Thyroid gland (tissue), 4 donors: ENCODE results near the gene PGBD5. TPM values are rescaled to one million over a fixed set of nuclear protein-coding genes. Genes with fewer than 3 reads are reported as not detected.

Source experiments
- DNase-seq, 2 donors: peaks; one replicate each; pipeline ENCODE4 v3.0.0-alpha.2; 2019
- H3K27ac ChIP-seq, 3 donors: fragments of 200-600 bp; sonication (generic); 1 replicate in 2 of 3; 2 replicates in 1 of 3; pipeline ENCODE4 v1.5.1; 2016 to 2019; ENCODE audit warnings: mild to moderate bottlenecking in 1 of 3, moderate library complexity in 1 of 3
- H3K27me3 ChIP-seq: fragments of 200-600 bp; sonication (generic); one replicate; pipeline ENCODE4 v1.5.1; 2019
- H3K36me3 ChIP-seq, 2 donors: fragments of 200-600 bp; sonication (generic); one replicate each; pipeline ENCODE4 v1.5.1; 2016 to 2019
- H3K4me1 ChIP-seq, 2 donors: fragments of 200-600 bp; sonication (generic); one replicate each; pipeline ENCODE4 v1.5.1; 2017 to 2019
- H3K4me3 ChIP-seq, 3 donors: fragments of 200-600 bp; sonication (generic); replicated peaks in 1 of 3; 1 replicate in 2 of 3; 2 replicates in 1 of 3; pipeline ENCODE4 v1.5.1; 2016; ENCODE audit warnings: mild to moderate bottlenecking in 1 of 3
- H3K9me3 ChIP-seq: fragments of 200-600 bp; sonication (generic); one replicate; pipeline ENCODE4 v1.5.1; 2017
- POLR2A ChIP-seq, 2 donors: fragments of 450-650 bp; IDR thresholded peaks; one replicate each; pipeline ENCODE4 v1.6.1; 2017; ENCODE audit warnings: antibody characterized with exemption in 2 of 2, mild to moderate bottlenecking in 2 of 2, moderate library complexity in 1 of 2
- WGBS, 2 donors: methylation state at CpG; one replicate each; pipeline ENCODE4 v1.1.5; 2017; 5-methylcytosine and 5-hydroxymethylcytosine counted together
- intact Hi-C: fragments of 100-400 bp; cut with DNase I; formaldehyde crosslinking; loops from one replicate; pipeline ENCODE4 v1.15.1; 2023
- total RNA-seq, 4 donors: library from RNA; depleted of rRNA; stranded (reverse); fragments of >200 nt; gene quantifications; one replicate each; pipeline ENCODE4 v1.2.3, GENCODE V29; 2016
- TF ChIP-seq, protein P1 (sequence below), 6 experiments: fragments of 200-600 bp in 3 of 6; fragments of 450-650 bp in 3 of 6; sonication (generic) in 3 of 6; IDR thresholded peaks; one replicate each; pipeline ENCODE4 v1.5.1; 2016 to 2019; ENCODE audit warnings: antibody characterized with exemption in 6 of 6, mild to moderate bottlenecking in 2 of 6, inconsistent platforms in 1 of 6, moderate library complexity in 1 of 6

PGBD5 gene
- total RNA-seq, 4 donors from 2014 or later, result 2.7 to 14.9 (median 6.4) TPM

DNA sequence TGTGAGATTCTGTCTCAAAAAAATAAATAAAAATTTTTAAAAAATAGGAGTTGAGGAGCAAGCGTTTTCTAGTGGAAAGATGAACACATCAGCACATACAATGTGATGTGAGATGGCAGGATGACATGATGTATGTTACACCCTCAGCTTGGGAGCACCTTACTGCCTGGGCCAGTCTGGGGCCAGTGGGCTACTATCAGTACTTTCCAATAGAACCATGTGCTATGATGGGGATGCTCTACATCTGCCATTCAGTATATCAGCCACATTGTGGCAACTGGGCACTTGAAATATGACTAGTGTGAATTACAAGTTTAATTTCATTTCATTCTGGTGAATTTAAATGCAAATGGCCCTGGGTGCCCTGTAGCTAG, 156.0 kb downstream of the PGBD5 start:
- intact Hi-C loops, result no loop called here
- Histone ChIP-seq H3K4me3 (no peak overlapping the region), H3K9me3 (no peaks in the 10 kb centered on the region), H3K36me3 (peaks cover 0 to 10% of the 10 kb centered on the region in 2 donors), H3K27ac (peak overlapping the region in 2 of 3 donors; percentile 10 to 21), H3K4me1 (peaks cover 0 to 14% of the 10 kb centered on the region in 2 donors), H3K27me3 (no peaks in the 10 kb centered on the region)
- 91 to 97% methylated on average over 1 of the region's 1 CpG for WGBS, 2 donors
- TF ChIP-seq, protein P1, sequence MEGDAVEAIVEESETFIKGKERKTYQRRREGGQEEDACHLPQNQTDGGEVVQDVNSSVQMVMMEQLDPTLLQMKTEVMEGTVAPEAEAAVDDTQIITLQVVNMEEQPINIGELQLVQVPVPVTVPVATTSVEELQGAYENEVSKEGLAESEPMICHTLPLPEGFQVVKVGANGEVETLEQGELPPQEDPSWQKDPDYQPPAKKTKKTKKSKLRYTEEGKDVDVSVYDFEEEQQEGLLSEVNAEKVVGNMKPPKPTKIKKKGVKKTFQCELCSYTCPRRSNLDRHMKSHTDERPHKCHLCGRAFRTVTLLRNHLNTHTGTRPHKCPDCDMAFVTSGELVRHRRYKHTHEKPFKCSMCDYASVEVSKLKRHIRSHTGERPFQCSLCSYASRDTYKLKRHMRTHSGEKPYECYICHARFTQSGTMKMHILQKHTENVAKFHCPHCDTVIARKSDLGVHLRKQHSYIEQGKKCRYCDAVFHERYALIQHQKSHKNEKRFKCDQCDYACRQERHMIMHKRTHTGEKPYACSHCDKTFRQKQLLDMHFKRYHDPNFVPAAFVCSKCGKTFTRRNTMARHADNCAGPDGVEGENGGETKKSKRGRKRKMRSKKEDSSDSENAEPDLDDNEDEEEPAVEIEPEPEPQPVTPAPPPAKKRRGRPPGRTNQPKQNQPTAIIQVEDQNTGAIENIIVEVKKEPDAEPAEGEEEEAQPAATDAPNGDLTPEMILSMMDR (IDR thresholded peaks at IDR 0.05), result no peak
- no peak for TF ChIP-seq POLR2A (IDR thresholded peaks at IDR 0.05)
- no peak for DNase-seq

DNA sequence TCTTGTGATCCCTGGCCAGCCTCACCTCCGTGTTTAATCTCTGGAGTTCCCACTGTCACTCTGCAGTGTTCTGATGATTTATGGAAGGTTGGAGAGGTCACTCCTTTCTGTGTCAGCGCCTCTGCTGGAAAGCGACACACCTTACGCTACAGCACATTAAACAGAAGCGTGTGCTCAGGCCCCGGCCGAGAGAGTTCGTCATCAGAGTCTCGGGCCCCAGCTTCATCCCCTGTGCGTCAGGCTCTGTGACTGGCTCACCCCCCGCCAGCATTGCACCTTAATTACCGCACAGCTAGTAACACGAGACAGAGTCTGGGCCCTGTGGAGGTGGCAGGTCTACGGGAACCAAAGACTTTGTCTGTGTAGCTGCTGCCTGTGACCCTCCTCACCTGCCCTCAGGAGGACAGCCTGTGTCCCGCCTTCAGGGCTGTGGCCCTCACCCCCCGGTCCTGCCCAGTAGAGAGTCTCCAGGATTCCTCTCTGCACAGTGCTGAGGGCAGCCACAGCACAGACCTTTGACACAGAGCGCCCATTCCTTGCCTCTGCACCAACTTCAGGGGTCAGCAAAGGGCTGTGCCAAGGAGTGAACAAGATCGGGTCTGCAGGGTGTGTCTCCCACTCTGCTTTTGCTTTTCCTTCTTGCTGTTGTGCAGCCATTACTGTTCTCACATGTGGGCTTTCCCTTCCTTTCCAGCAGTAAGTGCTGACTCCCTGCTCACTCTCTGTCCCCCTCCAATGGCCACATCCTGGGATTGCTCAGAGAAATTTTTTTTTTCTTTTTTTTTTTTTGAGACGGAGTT, 157.6 kb downstream of the PGBD5 start:
- Histone ChIP-seq H3K4me1 (peaks cover 0 to 14% of the 10 kb centered on the region in 2 donors), H3K4me3 (no peak overlapping the region), H3K27ac (no peak overlapping the region), H3K36me3 (peaks cover 5 to 17% of the 10 kb centered on the region in 2 donors), H3K9me3 (no peaks in the 10 kb centered on the region), H3K27me3 (no peaks in the 10 kb centered on the region)
- WGBS, 2 donors, result 83% methylated on average over 13 to 18 of the region's 19 CpGs
- intact Hi-C loops, result no loop called here
- peak; percentile 44 to 45 for DNase-seq
- no peak for TF ChIP-seq POLR2A (IDR thresholded peaks at IDR 0.05)
- TF ChIP-seq, protein P1 (IDR thresholded peaks at IDR 0.05), result peak in 4 of 6 experiments; percentile 51 to 94 (median 69)

DNA sequence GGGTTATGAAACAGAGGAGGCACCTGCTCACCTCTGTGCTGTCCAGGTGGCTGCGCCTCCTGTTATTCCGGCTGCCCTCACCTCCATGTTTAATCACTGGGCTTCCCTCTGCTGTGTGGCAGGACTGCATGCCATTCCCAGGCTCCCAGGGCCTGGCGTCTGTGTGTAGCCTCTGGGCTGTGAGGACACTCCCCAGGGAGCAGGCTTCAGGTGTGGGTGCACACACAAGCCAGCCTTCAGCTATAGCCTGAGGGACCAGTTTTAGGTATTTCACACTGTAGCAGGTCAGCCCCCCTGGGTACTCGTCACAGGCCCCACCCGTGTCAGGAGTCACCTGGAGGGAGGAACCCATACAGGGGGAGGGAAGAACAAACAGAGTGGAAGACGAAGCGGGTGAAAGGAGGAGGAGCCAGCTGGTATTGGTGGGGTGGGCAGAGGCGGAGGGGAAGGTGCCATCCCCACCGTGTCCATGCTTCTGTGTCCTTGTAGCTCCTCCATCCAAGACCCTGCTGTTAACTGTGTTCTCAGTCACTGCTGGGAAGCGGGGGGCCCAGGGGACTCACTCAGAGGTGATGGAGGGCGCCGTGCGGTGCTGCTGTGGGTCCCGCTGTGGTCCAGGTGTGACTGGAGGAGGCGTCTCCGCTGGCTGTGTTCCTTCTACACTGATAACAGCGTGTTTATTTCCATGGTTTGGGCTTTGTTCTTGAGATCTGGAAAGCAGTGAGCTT, 158.6 kb downstream of the PGBD5 start:
- H3K4me1 ChIP-seq, result peaks cover 0 to 14% of the 10 kb centered on the region in 2 donors
- TF ChIP-seq, protein P1 (IDR thresholded peaks at IDR 0.05), result no peak
- TF ChIP-seq POLR2A (IDR thresholded peaks at IDR 0.05), result no peak
- no peak overlapping the region for H3K4me3 ChIP-seq
- intact Hi-C loops, result no loop called here
- H3K27ac ChIP-seq, result no peak overlapping the region
- no peaks in the 10 kb centered on the region for H3K9me3 ChIP-seq
- 94 to 96% methylated on average over 16 to 17 of the region's 17 CpGs for WGBS, 2 donors
- DNase-seq, result no peak
- H3K36me3 ChIP-seq, result peaks cover 14 to 24% of the 10 kb centered on the region in 2 donors
- H3K27me3 ChIP-seq, result no peaks in the 10 kb centered on the region

DNA sequence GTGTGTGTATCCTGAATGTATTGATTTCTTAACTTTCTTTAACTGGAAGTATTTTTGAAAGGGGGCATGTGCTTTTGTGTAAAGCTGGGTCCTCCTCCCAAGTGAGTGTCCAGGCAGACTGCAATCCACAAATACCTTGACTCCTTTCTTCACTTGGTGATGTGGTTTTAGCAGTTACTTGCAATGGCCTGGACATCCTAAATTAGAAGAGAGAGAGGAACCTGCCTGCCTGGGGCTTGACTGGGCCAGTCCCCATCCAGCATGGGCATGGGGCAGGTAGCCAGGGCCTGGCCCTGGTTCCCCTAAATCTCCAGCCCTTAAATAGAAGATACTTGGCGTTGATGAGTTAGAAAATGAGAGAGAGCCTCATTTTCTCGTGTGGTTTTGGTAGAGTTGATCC, 159.7 kb downstream of the PGBD5 start:
- Histone ChIP-seq H3K27me3 (no peaks in the 10 kb centered on the region), H3K4me1 (peaks cover 0 to 14% of the 10 kb centered on the region in 2 donors), H3K36me3 (peaks cover 14 to 24% of the 10 kb centered on the region in 2 donors), H3K4me3 (no peak overlapping the region), H3K27ac (no peak overlapping the region), H3K9me3 (no peaks in the 10 kb centered on the region)
- 59 to 100% methylated on average over 1 to 2 of the region's 2 CpGs for WGBS, 2 donors
- no peak for DNase-seq
- TF ChIP-seq, protein P1 (IDR thresholded peaks at IDR 0.05), result no peak
- TF ChIP-seq POLR2A (IDR thresholded peaks at IDR 0.05), result no peak
- intact Hi-C loops, result no loop called here
